Measurements from ENCODE around the gene CCT6A. TPM values are rescaled to one million over a fixed set of nuclear protein-coding genes. Genes with fewer than 3 reads are reported as not detected.

CCT6A gene
- total and polyA plus RNA-seq, 2 experiments from 2014 or later = 121 to 206 TPM

GRCh38 chr7:56053993-56054392, 2.4 kb downstream of the CCT6A start:
- no peaks in the 10 kb centered on the region for H3K9me2 ChIP-seq (replicated peaks; ENCODE audit: insufficient read depth)
- WGBS (ENCODE audit: low lambda C conversion rate, missing lambda C conversion rate) = 91% methylated on average over 2 of the region's 2 CpGs
- no peak for TF ChIP-seq EZH2phosphoT487 (IDR thresholded peaks at IDR 0.05; ENCODE audit: low read depth, severe bottlenecking, unreplicated experiment)
- TF ChIP-seq, protein P1, sequence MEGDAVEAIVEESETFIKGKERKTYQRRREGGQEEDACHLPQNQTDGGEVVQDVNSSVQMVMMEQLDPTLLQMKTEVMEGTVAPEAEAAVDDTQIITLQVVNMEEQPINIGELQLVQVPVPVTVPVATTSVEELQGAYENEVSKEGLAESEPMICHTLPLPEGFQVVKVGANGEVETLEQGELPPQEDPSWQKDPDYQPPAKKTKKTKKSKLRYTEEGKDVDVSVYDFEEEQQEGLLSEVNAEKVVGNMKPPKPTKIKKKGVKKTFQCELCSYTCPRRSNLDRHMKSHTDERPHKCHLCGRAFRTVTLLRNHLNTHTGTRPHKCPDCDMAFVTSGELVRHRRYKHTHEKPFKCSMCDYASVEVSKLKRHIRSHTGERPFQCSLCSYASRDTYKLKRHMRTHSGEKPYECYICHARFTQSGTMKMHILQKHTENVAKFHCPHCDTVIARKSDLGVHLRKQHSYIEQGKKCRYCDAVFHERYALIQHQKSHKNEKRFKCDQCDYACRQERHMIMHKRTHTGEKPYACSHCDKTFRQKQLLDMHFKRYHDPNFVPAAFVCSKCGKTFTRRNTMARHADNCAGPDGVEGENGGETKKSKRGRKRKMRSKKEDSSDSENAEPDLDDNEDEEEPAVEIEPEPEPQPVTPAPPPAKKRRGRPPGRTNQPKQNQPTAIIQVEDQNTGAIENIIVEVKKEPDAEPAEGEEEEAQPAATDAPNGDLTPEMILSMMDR (IDR thresholded peaks at IDR 0.05; ENCODE audit: poor library complexity) = no peak
- TF ChIP-seq EZH2 (IDR thresholded peaks at IDR 0.05; ENCODE audit: borderline replicate concordance) = no peak
- peaks cover 70% of the 10 kb centered on the region for H3K79me2 ChIP-seq
- no peaks in the 10 kb centered on the region for H3K9me3 ChIP-seq (ENCODE audit: low read depth)
- peak overlapping the region; percentile 90 for H3K4me2 ChIP-seq
- DNase-seq (ENCODE audit: low spot score) = no peak
- H3K4me3 ChIP-seq = no peak overlapping the region
- H3K36me3 ChIP-seq (replicated peaks; ENCODE audit: insufficient read depth, low read depth) = peaks cover 10% of the 10 kb centered on the region
- H3K27me3 ChIP-seq = no peaks in the 10 kb centered on the region
- H3K27ac ChIP-seq = no peak overlapping the region
- H4K20me1 ChIP-seq (ENCODE audit: insufficient read depth, poor library complexity, severe bottlenecking) = no peaks in the 10 kb centered on the region
- H3K4me1 ChIP-seq (ENCODE audit: insufficient read depth) = peaks cover 17% of the 10 kb centered on the region
- H2AFZ ChIP-seq = no peak overlapping the region

DNA sequence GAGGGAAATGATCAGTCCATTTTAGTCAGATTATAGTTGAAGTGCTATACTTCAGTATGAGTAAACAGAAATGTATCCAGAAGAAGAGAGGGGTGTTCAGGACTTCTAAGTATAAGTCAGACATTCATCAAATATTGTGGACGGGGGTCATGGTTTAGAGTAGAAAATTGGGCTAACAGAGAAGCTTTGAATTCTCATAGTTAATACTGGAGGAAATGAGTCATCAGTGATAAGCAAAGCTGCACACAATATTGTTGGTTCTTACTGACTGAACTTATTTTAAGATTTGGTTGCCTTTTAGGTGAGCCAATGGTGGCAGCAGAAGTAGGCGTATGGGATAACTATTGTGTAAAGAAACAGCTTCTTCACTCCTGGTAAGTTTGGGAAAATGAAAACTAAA, 10.8 kb downstream of the CCT6A start:
- H3K79me2 ChIP-seq = peaks cover 21% of the 10 kb centered on the region
- H3K9me2 ChIP-seq (replicated peaks; ENCODE audit: insufficient read depth) = no peaks in the 10 kb centered on the region
- H3K27ac ChIP-seq = peak overlapping the region; percentile 93
- 68% methylated on average over 2 of the region's 2 CpGs for WGBS (ENCODE audit: low lambda C conversion rate, missing lambda C conversion rate)
- H3K27me3 ChIP-seq = no peaks in the 10 kb centered on the region
- TF ChIP-seq EZH2 (IDR thresholded peaks at IDR 0.05; ENCODE audit: borderline replicate concordance) = no peak
- TF ChIP-seq, protein P1 (IDR thresholded peaks at IDR 0.05; ENCODE audit: poor library complexity) = no peak
- no peak for TF ChIP-seq EZH2phosphoT487 (IDR thresholded peaks at IDR 0.05; ENCODE audit: low read depth, severe bottlenecking, unreplicated experiment)
- H2AFZ ChIP-seq = no peak overlapping the region
- no peaks in the 10 kb centered on the region for H3K9me3 ChIP-seq (ENCODE audit: low read depth)
- H3K4me1 ChIP-seq (ENCODE audit: insufficient read depth) = peaks cover 7% of the 10 kb centered on the region
- H3K4me2 ChIP-seq = peak overlapping the region; percentile 21
- no peaks in the 10 kb centered on the region for H4K20me1 ChIP-seq (ENCODE audit: insufficient read depth, poor library complexity, severe bottlenecking)
- peaks cover 6% of the 10 kb centered on the region for H3K36me3 ChIP-seq (replicated peaks; ENCODE audit: insufficient read depth, low read depth)
- H3K4me3 ChIP-seq = no peak overlapping the region
- DNase-seq (ENCODE audit: low spot score) = no peak

DNA sequence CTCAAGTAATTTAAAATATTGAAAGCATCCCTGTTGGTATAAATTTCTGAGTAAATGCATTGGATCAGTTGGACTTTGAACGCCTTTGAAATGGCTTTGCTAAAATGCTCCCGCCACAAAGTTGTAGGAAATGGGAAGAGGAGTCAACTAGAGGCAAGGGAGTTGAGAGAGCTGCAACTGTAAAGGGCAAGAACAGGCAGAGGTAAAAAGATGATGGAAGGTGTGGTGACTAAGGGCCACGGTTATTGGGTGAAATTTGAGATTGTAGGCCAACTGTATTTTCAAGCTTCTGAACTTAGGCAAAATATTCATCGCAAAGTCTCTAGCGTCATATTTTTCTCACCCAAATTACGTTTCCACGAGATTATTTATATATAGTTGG, 11.9 kb downstream of the CCT6A start:
- Histone ChIP-seq H3K4me3 (no peak overlapping the region), H3K4me2 (peak overlapping the region; percentile 83), H3K79me2 (peaks cover 19% of the 10 kb centered on the region), H3K27ac (peak overlapping the region; percentile 93), H3K4me1 (ENCODE audit: insufficient read depth) (peaks cover 7% of the 10 kb centered on the region), H4K20me1 (ENCODE audit: insufficient read depth, poor library complexity, severe bottlenecking) (no peaks in the 10 kb centered on the region), H2AFZ (peak overlapping the region; percentile 18), H3K9me2 (replicated peaks; ENCODE audit: insufficient read depth) (no peaks in the 10 kb centered on the region), H3K36me3 (replicated peaks; ENCODE audit: insufficient read depth, low read depth) (no peaks in the 10 kb centered on the region), H3K27me3 (no peaks in the 10 kb centered on the region), H3K9me3 (ENCODE audit: low read depth) (no peaks in the 10 kb centered on the region)
- TF ChIP-seq, protein P1 (IDR thresholded peaks at IDR 0.05; ENCODE audit: poor library complexity) = no peak
- TF ChIP-seq EZH2 (IDR thresholded peaks at IDR 0.05; ENCODE audit: borderline replicate concordance) = no peak
- TF ChIP-seq EZH2phosphoT487 (IDR thresholded peaks at IDR 0.05; ENCODE audit: low read depth, severe bottlenecking, unreplicated experiment) = no peak
- 77% methylated on average over 7 of the region's 7 CpGs for WGBS (ENCODE audit: low lambda C conversion rate, missing lambda C conversion rate)
- no peak for DNase-seq (ENCODE audit: low spot score)
